PC-3 (cell line): ENCODE data around the gene TECRL.

Experiments
- CTCF ChIP-seq: fragments of 300-600 bp; sonication (generic); conservative IDR thresholded peaks from 2 replicates; pipeline ENCODE4 v1.5.1; 2017; ENCODE audit warnings: antibody characterized with exemption, low read depth, mild to moderate bottlenecking, low read length
- EZH2 ChIP-seq: fragments of 300-600 bp; sonication (generic); IDR thresholded peaks from one replicate; pipeline ENCODE4 v1.6.1; 2017; ENCODE audit warnings: antibody characterized with exemption, mild to moderate bottlenecking, low read length; ENCODE audit not compliant: unreplicated experiment
- EZH2phosphoT487 ChIP-seq: fragments of 300-600 bp; sonication (generic); IDR thresholded peaks from 2 replicates; pipeline ENCODE4 v1.6.1; 2018; ENCODE audit warnings: mild to moderate bottlenecking, antibody characterized with exemption, low read length, borderline replicate concordance

- TF ChIP-seq CTCF, result no peak
- no peak for TF ChIP-seq EZH2phosphoT487
- TF ChIP-seq EZH2, result no peak
Observed at GRCh38 chr4:64353904-64354303, 55.3 kb downstream of the TECRL start.
